ENCODE measurements around the gene HAGHL.
"Not testable (repeated sequence)": the region's sequence is repeated elsewhere in the genome, so short reads cannot be mapped to it uniquely, and the experiment has no call there.

DNA sequence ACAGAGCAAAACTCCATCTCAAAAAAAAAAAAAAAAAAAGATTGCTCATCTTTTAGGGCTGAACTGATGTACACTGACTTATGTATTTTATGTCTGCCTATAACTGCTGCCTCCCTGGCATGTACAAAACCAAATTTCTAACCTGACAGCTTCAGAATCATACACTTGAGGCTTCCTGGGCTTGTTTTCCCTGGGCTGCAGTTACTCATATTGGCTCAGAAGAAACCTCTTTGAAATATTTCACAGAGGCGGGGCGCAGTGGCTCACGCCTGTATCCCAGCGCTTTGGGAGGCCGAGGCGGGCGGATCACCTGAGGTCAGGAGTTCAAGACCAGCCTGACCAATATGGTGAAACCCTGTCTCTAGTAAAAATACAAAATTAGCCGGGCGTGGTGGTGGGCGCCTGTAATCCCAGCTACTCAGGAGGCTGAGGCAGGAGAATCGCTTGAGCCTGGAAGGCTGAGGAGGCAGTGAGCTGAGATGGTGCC, 27.3 kb downstream of the HAGHL start:
- not testable (repeated sequence) for TF ChIP-seq TCF7L2 (IDR thresholded peaks at IDR 0.05; ENCODE audit: borderline replicate concordance, low read depth, low read length); ZNF473 (tag by site-specific recombination; IDR thresholded peaks at IDR 0.05); ZIC2 (tag by site-specific recombination; IDR thresholded peaks at IDR 0.05); GLIS2 (tag by site-specific recombination; IDR thresholded peaks at IDR 0.05)
- TF ChIP-seq, protein P1, sequence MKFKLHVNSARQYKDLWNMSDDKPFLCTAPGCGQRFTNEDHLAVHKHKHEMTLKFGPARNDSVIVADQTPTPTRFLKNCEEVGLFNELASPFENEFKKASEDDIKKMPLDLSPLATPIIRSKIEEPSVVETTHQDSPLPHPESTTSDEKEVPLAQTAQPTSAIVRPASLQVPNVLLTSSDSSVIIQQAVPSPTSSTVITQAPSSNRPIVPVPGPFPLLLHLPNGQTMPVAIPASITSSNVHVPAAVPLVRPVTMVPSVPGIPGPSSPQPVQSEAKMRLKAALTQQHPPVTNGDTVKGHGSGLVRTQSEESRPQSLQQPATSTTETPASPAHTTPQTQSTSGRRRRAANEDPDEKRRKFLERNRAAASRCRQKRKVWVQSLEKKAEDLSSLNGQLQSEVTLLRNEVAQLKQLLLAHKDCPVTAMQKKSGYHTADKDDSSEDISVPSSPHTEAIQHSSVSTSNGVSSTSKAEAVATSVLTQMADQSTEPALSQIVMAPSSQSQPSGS (tag by site-specific recombination; IDR thresholded peaks at IDR 0.05; ENCODE audit: low read depth): not testable (repeated sequence)

All from HEK293 (cell line).